Activated CD8-positive, alpha-beta T cell treated with anti-CD3 and anti-CD28 coated beads for 36 hours (primary cell): Measurements from ENCODE around the gene SPTLC3. TPM values are rescaled to one million over a fixed set of nuclear protein-coding genes. Genes with fewer than 3 reads are reported as not detected.
A peak's percentile ranks its signal among the peaks of the same experiment; 100 is the strongest.

Experiments used
- ATAC-seq: fragments of 200-7000 bp; cut with Tn5 transposase; one replicate; pipeline ENCODE4 v1.10.0; 2021; ENCODE audit warnings: mild to moderate bottlenecking, moderate library complexity
- CTCF ChIA-PET: fragments of 350-600 bp; sonication (Branson Sonifier 250); formaldehyde crosslinking; loops from one replicate; lab custom pipeline; 2021; ENCODE audit warnings: antibody characterized with exemption; lab: Charles Lee
- POLR2A ChIA-PET: fragments of 350-600 bp; sonication (Branson Sonifier 250); formaldehyde crosslinking; loops from one replicate; lab custom pipeline; 2021; ENCODE audit warnings: antibody characterized with exemption; lab: Charles Lee
- DNase-seq: peaks from one replicate; pipeline ENCODE4 v3.0.0-alpha.2; 2020
- H3K27ac Mint-ChIP-seq: one replicate; pipeline ENCODE4 v1.8.0; 2021; ENCODE audit warnings: mild to moderate bottlenecking, mixed read lengths
- H3K27me3 Mint-ChIP-seq: one replicate; pipeline ENCODE4 v1.8.0; 2021; ENCODE audit warnings: mixed read lengths
- H3K36me3 Mint-ChIP-seq: one replicate; pipeline ENCODE4 v1.8.0; 2021; ENCODE audit warnings: low read depth, mixed read lengths
- H3K4me1 Mint-ChIP-seq: one replicate; pipeline ENCODE4 v1.8.0; 2021; ENCODE audit warnings: low read depth, mixed read lengths
- H3K4me3 Mint-ChIP-seq: one replicate; pipeline ENCODE4 v1.8.0; 2021; ENCODE audit warnings: mild to moderate bottlenecking, moderate library complexity, mixed read lengths
- H3K9me3 Mint-ChIP-seq: one replicate; pipeline ENCODE4 v1.8.0; 2021; ENCODE audit warnings: mixed read lengths
- intact Hi-C: fragments of 100-400 bp; cut with micrococcal nuclease; formaldehyde crosslinking; loops from one replicate; pipeline ENCODE4 v1.10.0; 2022
- total RNA-seq, 2 experiments: library from RNA; stranded (reverse); gene quantifications; one replicate each; pipeline ENCODE4 v1.2.3, GENCODE V29; 2021
- TF ChIP-seq, protein P1 (sequence below): fragments of 200-600 bp; IDR thresholded peaks from one replicate; pipeline ENCODE4 v1.8.0; 2022; ENCODE audit warnings: antibody characterized with exemption, mild to moderate bottlenecking

Gene SPTLC3
- total RNA-seq, 2 experiments from 2014 or later = 0.72 to 0.77 TPM

GRCh38 chr20:13187899-13188298, 179.1 kb downstream of the SPTLC3 start:
- peaks cover 2% of the 10 kb centered on the region for H3K27me3 Mint-ChIP-seq
- H3K9me3 Mint-ChIP-seq = peaks cover 10% of the 10 kb centered on the region
- no peak overlapping the region for H3K27ac Mint-ChIP-seq
- DNase-seq (no peak), ATAC-seq (no peak)
- POLR2A ChIA-PET = no interaction called here
- TF ChIP-seq, protein P1, sequence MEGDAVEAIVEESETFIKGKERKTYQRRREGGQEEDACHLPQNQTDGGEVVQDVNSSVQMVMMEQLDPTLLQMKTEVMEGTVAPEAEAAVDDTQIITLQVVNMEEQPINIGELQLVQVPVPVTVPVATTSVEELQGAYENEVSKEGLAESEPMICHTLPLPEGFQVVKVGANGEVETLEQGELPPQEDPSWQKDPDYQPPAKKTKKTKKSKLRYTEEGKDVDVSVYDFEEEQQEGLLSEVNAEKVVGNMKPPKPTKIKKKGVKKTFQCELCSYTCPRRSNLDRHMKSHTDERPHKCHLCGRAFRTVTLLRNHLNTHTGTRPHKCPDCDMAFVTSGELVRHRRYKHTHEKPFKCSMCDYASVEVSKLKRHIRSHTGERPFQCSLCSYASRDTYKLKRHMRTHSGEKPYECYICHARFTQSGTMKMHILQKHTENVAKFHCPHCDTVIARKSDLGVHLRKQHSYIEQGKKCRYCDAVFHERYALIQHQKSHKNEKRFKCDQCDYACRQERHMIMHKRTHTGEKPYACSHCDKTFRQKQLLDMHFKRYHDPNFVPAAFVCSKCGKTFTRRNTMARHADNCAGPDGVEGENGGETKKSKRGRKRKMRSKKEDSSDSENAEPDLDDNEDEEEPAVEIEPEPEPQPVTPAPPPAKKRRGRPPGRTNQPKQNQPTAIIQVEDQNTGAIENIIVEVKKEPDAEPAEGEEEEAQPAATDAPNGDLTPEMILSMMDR = no peak
- CTCF ChIA-PET = no interaction called here
- H3K4me3 Mint-ChIP-seq = no peak overlapping the region
- H3K36me3 Mint-ChIP-seq = peaks cover 3% of the 10 kb centered on the region
- no peaks in the 10 kb centered on the region for H3K4me1 Mint-ChIP-seq
- intact Hi-C loops = no loop called here

DNA sequence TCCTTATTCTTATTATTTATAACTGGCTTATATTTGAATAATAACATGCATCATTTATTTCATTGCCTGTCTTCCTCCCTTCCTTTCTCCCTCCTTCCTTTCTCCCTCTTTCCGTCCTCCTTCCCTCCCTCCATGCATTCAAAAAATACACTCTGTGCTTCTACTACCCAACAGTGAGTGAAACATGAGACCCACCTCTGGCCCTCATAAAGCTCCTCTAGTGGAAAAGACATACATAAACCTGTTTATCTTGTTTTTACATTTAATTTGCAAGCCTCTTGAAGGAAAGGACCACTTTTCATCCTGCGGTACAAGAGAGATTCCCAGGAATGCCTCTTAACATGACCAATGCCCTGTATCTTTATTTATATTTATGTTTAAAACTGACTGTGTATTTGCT, 190.5 kb downstream of the SPTLC3 start:
- Mint-ChIP-seq H3K9me3 (no peaks in the 10 kb centered on the region), H3K27me3 (peaks cover 3% of the 10 kb centered on the region), H3K36me3 (no peaks in the 10 kb centered on the region), H3K4me1 (peaks cover 5% of the 10 kb centered on the region), H3K4me3 (no peak overlapping the region), H3K27ac (no peak overlapping the region)
- POLR2A ChIA-PET = no interaction called here
- DNase-seq (no peak), ATAC-seq (no peak)
- intact Hi-C loops = no loop called here
- CTCF ChIA-PET = no interaction called here
- TF ChIP-seq, protein P1 = no peak

- Mint-ChIP-seq H3K4me1 (no peaks in the 10 kb centered on the region), H3K27ac (no peak overlapping the region), H3K27me3 (peaks cover 3% of the 10 kb centered on the region), H3K36me3 (no peaks in the 10 kb centered on the region), H3K4me3 (no peak overlapping the region), H3K9me3 (no peaks in the 10 kb centered on the region)
- DNase-seq (no peak), ATAC-seq (no peak)
- TF ChIP-seq, protein P1 = no peak
- ChIA-PET CTCF (interaction anchor here (0.6 to 1.2 kb wide), 2 partner anchors 20 to 586 kb away, joined by 3 read pairs; partner anchors contain the start of gene ISM1), POLR2A (no interaction called here)
- intact Hi-C loops = no loop called here
These were observed 192.2 kb downstream of the SPTLC3 start for GRCh38 chr20:13200767-13201500.

DNA sequence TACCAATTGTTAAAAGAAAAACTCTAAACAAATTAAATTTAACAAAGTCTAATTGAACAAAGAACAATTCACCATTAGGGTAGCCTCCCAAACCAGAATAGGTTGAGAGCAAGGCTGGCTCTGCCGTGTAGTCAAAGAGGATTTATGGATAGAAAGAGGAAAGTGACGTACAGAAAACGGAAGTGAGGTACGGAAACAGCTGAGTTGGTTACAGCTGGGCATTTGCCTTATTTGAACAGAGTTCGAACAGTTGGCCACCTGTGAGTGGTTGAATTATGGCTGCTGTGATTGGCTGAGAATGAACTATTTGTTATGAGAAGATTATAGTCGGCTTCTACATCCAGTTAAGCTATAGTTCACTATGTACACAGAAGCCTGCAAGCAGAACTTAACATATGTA, 193.8 kb downstream of the SPTLC3 start:
- Mint-ChIP-seq H3K4me3 (no peak overlapping the region), H3K27me3 (peaks cover 3% of the 10 kb centered on the region), H3K27ac (no peak overlapping the region), H3K9me3 (no peaks in the 10 kb centered on the region), H3K36me3 (no peaks in the 10 kb centered on the region), H3K4me1 (no peaks in the 10 kb centered on the region)
- intact Hi-C loops = no loop called here
- POLR2A ChIA-PET = no interaction called here
- CTCF ChIA-PET = interaction anchor here (1.1 kb wide), 1 partner anchor 60 kb away, joined by 3 read pairs; no protein-coding TSS in a partner anchor
- TF ChIP-seq, protein P1 = no peak
- ATAC-seq (peak; percentile 10), DNase-seq (no peak)

DNA sequence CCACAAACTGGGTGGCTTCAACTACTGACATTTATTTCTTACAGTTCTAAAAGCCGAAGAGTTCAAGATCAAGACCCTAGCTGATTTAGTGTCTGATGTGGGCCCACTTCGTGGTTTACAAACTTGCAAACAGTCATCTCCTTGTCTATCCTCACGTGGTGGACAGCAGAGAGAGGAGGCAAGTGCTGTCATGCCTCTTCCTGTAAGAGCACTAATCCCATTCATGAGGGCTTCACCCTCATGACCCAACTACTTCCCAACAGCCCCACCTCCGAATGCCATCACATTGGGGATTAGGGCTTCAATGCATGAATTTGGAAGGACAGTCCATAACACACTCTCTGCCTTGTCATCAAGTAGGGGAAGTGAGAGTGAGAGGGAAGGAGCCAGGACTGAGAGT, 196.7 kb downstream of the SPTLC3 start:
- Mint-ChIP-seq H3K27ac (no peak overlapping the region), H3K9me3 (no peaks in the 10 kb centered on the region), H3K4me3 (no peak overlapping the region), H3K4me1 (no peaks in the 10 kb centered on the region), H3K27me3 (peaks cover 3% of the 10 kb centered on the region), H3K36me3 (no peaks in the 10 kb centered on the region)
- ChIA-PET POLR2A (no interaction called here), CTCF (no interaction called here)
- ATAC-seq (no peak), DNase-seq (no peak)
- TF ChIP-seq, protein P1 = no peak
- intact Hi-C loops = no loop called here
